Activated naive CD4-positive, alpha-beta T cell treated with Interleukin-2 at 50 U/mL for 16 hours (primary cell): ENCODE measurements around the gene ZFP69.
"Not testable (repeated sequence)": the region's sequence is repeated elsewhere in the genome, so short reads cannot be mapped to it uniquely, and the experiment has no call there.

Experiments
- DNase-seq: peaks from one replicate; pipeline ENCODE4 v3.0.0-alpha.2; 2020

Gene ZFP69

DNA sequence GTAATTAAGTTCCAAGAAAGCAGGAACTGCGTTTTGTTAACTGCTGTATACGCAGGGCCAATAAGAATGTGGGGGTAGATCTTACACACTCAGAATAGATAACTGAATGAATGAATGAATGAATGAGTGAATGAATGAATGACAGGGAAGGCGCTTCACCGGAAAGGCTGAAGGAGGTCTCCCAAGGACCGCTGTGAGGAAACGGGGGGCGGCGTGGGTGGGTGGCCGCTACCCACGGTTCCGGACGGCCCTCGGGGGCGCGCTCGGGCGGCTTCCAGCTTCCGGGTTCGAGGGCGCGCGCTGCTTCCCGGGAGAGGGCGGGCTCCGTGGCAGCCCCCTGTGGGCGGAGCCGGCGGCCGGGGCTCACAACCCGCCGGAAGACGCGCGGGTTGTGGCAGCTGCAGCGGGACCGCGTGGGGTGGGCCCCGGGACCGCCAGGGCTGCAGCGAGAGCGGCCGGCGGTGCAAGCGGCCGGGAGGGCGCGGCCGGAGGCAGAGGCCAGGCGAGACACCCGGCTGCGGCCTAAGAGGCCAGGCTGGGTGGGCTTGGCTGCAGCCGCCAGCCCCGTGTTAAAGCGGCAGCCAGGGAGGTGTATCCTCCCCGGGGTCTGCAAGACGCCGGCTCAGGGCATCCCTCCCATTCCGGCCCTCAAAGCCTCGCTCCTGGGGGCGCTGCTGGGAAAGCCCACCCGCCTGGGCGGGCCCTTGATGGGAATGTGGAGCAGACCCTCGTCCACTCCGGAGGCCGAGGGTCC, at the start of gene ZFP69:
ZFP69 (plus strand) TSS at position 367 of the 754 bp plus-strand sequence. CDS start 2,072 bp downstream, outside the sequence.
- peak; percentile 68 for DNase-seq

DNA sequence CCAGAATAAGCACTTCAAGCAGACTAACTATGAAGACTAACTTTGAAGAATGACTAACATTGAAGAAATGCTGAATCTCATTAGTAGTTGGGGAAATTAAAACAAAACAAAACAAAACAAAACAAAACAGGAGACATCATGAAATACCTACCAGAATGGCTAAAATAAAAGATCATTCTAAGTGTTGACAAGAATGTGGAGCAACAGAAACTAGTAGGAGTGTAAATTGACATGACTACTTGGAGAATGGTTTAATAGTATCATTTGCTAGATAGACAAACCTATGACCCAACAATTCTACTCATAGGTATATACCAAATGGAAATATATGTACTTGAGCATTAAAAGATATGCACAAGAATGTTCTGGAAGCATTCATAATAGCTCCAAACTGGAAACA, 45.7 kb upstream of the ZFP69 start:
- no peak for DNase-seq

DNA sequence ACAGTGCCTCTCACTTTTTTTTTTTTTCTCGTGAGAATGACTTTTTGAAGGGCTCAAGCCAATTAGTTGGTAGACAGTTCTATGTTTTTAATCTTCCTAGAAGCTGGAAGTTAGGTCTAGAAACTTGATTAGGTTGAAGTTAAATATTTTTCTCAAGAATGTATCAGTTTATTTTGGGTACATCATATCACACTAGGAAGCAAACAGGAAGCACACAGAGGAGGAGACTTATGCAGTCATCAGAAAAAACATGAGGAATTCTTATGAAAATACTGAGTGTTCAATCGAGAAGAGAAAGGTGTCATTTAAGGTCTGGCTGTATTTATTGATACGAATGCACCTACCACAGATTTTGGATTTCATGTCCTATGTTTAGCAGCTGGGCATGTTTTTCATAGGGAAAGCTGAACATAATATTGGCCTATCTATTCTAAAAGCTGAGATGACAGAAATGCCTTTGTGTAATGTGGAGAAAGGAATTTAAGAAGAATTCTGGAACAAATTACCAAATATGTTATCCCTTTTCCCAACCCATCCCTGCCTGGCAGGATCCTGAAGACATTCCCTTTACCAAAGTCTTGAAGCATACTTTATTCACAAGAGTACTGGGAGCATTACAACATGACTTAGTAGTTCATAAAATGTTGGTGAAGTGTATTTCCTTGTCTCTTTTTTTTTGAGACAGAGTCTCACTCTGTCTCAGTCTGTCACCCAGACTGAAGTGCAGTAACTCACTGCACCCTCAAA, 44.3 kb upstream of the ZFP69 start:
- DNase-seq = no peak

DNA sequence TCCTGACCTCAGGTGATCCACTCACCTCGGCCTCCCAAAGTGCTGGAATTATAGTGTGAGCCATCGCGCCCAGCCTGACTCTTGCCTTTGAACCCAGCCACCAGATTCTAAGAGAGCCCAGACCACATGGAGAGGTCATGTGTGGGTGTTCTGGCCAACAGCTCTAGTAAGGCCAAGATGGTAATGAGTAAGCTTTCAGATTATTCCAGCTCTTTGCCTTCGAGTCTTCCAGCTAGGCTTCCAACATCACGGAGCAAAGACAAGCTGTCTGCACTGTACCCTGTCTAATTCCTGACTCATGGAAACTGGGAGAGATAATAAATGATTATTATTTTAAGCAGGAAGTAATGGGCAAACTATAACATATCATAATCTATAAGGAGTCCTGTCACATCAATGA, 41.6 kb upstream of the ZFP69 start:
- no peak for DNase-seq

DNA sequence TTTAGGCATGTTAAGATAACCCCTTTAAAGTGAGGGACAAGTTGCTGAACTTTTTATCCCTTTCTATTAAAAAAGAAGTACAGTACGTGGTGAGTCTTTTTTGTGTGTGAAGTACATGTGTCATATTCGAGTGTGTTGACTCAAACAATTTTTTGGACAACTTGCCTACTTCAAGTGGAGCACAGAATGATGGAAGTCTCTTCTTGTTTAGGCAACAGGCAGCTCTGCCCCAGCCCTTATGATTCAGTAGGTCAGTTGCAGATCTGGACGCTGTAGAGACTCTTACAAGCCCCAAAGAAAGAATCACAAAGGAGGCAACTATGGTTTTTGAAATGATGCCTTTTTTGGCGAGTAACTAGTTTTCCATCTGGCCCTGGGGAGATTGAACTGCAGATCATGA, 41.2 kb upstream of the ZFP69 start:
- DNase-seq = no peak

DNA sequence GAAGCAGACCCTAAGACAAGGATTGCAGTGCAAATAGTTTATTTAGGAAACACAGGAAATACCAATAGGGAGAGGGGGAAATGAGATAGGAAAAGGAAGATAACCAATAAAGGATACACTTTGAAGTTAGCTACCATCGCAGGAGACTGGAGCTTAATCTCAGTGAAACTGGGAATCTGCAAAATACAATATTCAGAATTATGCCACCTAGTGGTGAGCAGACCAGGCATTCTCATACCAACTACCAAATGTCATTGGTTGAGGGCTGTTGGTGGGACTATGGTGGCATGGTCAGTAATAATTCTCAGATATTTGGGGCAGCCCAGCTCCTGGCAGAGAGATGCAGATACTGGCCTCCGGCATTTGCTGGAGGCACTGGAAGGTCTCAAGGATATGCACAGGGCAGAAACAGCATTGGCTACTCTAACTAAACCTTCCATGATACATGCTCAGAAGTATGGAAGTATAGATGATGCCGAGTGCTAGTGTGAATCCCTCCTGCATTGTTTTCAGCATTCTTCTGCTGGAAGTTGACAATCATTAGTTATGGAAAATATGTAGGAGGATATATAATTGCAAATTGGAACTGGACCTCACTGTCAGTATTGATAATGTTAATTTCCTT, 38.6 kb upstream of the ZFP69 start:
- no peak for DNase-seq

DNA sequence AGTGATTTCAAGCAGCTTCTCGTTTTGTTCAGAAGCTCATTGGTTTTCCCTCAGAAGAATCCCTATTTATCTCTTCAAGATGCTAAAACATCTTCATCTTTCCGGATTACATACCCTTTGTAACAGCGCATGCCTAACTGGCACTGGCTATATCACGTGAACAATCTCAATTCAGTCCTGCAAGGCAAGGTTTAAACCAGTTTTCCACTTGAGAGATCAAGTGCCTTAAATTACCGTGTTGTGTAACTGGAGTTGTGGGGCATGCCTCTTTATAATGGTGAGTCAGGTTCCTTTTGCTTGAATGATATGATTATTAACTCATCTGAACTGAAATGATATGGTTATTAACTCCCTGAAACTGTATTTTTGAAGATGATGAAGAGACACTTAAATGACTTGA, 37.8 kb upstream of the ZFP69 start:
- no peak for DNase-seq

DNA sequence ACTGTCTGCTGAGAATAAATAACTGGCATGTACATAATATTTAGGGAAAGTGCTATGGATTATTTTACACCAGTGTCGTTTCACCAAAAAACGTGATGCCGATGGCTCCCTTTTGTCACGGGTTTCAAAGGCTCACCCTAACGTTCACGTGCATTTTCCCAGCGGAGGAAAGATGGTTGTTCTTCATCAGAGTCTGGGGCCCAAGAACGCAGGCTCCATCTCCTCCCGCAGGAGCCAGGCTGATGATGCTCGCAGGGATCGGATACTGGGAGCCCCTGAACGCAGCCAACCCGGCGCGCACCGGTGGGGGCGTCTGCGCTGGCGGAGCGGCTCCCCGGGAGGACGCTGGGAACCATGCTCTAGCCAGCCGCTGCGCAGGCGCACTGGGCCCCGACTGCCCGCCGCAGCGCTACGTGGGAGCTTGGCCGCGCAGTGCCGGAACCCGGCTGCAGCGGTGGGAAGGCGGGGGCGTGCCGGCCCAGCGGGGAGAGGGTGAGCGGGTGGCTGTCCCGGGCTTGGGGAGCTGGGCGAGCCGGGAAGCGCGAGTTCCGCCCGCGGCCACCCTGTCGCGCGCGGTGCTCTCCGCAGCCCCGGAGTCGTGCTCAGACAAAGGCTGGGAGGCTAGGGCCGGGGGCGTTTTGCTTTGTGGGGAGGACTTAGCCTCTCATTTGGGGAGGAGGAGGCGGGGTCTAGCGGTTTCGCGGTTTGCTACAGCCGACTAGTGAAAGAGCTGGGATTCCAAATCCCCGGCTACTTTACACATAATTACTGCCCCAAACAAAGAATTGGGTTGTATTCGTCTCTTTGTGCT, 27.2 kb upstream of the ZFP69 start, which contains the start of gene ZFP69B:
ZFP69B (plus strand) TSS at position 793 of the 811 bp plus-strand sequence. CDS start 486 bp downstream, outside the sequence.
- peak; percentile 87 for DNase-seq

DNA sequence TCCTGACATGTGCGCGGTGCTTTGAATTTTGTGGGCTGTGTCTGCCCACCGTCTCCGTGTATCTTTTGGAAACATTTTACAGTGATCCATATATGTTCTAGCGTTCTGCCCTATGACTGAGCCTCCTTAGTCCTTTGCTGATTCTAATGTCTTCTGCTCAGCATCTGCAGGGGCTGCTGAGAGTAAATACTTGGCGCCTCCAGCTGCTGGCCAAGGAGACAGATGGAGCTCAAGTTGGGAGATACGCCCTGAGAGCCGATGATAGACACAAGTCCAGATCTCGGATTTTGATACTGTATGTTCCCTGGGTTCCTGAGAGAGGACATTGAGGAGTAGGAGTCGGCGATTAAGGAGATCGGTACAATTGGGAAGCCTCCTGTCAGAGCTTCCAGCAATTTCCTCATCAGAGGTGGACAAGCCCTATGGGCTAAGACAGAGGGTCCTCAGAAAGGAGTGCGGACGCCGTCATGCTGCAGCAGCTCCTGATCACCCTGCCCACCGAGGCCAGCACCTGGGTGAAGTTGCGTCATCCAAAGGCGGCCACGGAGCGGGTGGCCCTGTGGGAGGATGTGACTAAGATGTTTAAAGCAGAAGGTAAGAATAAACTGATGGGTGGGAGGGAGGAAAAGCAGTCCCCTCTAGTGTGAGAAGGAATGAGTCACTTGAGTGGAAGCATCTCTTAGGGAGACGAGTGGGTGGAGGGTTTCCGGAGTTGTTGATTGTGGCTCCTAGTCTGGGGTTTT, 26.4 kb upstream of the ZFP69 start:
- peak; percentile 88 for DNase-seq

DNA sequence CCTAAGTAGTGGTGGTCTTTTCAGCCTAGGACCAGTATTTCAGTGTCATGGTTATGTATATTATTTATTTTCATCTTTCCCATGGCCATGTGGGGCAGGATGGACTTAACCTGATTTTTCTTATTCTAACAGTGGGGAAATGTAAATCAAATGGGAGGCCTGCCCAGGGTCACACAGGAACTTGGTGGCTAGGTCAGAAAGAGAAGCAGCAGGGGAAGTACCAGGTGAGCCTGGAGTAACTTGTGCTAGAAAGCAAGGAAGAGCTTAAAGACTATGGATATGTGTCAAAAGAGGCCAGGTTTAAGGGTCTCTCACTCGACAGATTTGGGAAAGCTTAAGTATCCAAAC, 25.9 kb upstream of the ZFP69 start:
- DNase-seq = no peak

DNA sequence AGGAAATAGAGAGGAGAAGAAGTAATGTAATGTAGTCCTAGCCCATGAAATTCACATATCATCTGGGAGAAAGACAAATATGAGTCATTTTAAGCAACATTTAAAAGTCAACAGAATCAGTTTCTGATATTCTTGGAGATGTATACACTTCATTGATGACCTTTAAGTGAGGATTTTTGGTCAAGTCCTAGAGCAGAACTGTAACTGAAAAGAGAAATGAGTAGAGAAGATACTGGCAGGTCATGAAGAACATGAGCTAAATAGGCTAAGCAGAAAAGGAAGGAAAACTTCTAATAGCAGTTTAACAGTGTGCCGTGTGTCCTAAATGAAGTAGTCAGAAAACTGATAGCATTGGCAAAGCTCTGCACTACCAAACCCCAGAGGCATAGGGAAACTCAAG, 22.2 kb upstream of the ZFP69 start:
- DNase-seq = no peak

DNA sequence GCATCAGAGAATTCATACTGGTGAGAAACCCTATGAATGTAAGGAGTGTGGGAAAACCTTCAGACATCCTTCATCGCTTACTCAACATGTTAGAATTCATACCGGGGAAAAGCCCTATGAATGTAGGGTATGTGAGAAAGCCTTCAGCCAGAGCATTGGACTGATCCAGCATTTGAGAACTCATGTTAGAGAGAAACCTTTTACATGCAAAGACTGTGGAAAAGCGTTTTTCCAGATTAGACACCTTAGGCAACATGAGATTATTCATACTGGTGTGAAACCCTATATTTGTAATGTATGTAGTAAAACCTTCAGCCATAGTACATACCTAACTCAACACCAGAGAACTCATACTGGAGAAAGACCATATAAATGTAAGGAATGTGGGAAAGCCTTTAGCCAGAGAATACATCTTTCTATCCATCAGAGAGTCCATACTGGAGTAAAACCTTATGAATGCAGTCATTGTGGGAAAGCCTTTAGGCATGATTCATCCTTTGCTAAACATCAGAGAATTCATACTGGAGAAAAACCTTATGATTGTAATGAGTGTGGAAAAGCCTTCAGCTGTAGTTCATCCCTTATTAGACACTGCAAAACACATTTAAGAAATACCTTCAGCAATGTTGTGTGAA, 14.0 kb upstream of the ZFP69 start:
- DNase-seq = no peak

DNA sequence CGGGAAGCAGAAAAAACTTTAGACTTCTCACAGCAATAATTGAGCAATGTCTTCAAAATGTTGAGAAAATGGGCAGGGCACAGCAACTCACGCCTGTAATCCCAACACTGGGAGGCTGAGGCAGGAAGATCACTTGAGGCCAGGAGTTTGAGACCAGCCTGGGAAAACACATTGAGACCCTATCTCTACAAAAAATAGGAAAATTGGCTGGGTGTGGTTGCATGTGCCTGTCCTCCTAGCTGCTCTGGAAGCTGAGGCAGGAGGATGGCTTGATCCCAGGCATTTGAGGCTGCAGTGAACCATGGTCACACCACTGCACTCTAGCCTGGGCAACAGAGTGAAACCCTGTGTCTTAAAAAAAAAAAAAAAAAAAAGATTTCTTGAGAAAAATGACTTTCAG, 7.8 kb upstream of the ZFP69 start:
- DNase-seq = no peak

DNA sequence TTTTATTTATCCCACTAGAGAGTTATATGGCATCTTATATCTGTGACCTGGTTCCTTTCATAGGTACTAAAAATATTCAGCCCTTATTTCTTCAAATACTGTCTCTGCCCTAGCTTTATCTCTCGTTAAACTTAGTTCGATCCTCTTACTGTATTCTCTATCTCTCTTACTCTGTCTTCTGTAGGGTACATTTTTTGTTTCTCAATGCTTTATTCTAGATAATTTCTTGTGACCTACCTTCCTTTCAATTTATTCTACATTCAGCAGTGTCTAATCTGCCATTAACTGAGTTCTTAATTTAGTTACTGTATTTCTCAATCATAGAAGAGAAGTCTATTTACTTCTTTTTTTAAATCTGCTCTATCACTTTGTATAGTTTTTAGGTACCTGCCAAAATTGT, 1.8 kb upstream of the ZFP69 start:
- DNase-seq = no peak

DNA sequence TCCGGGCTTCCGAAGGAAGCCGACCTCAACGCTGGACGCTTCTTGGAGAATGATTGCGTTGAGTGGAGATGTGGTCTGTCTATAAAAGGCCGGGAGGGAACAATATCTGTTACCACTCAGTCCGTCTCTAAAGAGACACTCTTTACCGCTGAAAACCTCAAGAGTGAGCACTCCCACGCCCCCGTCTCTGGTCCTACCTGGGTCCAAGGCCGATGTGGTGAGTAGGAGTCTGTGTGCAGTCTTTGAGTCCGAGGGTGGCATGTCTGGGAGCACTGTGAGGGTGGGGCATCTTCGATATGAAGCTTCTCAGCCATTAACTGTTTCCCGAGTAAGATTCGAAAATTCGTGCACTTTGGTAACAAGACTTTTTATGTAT, 576 bp downstream of the ZFP69 start:
- peak; percentile 22 for DNase-seq

DNA sequence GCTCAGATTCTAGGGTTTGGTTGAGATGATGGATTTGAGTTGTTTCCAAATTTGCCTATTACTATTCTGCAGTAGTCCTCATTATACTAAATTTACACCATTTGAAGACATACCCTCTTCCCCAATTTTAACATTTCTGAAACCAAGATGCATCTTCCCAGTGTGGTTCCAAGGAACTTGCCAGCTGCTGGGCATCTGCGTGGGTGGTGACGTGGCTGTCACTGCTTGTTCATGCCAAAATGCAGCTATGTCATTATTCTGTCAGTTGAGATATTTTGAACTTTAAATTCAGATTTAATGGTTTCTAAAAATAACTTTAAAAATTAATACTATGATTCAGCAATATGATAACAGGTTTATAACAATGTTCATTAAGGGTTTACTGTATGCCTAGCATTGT, 1.2 kb downstream of the ZFP69 start:
- no peak for DNase-seq

DNA sequence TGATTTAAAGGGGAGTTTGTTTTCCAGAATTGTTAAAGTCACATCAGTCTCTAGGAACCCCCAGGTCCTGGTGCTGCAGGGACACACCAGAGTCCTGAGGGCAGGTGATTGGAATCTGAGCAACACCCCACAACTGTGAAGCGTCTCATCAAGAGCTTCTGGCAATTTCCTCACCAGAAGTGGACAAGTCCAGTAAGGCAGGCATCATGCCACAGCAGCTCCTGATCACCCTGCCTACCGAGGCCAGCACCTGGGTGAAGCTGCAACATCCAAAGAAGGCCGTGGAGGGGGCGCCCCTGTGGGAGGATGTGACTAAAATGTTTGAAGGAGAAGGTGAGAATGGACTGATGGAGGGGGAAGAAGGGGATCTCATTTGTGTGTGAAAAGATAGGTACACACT, 2.1 kb downstream of the ZFP69 start:
- DNase-seq = no peak

DNA sequence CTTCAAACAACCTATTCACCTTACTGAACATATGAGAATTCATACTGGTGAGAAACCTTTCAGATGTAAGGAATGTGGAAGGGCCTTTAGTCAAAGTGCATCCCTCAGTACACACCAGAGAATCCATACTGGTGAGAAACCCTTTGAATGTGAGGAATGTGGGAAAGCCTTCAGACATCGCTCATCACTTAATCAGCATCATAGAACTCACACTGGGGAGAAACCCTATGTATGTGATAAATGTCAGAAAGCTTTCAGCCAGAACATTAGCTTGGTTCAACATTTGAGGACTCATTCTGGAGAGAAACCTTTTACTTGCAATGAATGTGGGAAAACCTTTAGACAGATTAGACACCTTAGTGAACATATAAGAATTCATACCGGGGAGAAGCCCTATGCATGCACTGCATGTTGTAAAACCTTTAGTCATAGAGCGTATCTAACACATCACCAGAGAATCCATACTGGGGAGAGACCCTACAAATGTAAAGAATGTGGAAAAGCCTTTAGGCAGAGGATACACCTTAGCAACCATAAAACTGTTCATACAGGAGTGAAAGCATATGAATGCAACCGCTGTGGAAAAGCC, 18.3 kb downstream of the ZFP69 start:
- DNase-seq = no peak

DNA sequence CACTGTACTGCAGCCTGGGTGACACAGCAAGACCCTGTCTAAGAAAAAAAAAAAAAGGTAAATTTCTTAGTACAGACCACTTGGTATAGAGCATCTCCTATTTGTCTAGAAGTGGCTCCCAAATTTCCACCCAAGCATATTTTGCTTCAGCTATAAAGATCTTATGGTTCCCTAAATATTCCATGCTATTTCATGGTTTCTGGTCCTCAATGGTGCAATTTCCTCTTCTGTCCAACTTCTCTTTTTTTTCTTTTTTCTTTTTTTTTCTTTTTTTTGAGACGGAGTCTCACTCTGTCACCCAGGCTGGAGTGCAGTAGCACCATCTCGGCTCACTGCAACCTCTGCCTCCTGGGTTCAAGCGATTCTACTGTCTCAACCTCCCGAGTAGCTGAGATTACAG, 25.6 kb downstream of the ZFP69 start:
- DNase-seq = not testable (repeated sequence)

DNA sequence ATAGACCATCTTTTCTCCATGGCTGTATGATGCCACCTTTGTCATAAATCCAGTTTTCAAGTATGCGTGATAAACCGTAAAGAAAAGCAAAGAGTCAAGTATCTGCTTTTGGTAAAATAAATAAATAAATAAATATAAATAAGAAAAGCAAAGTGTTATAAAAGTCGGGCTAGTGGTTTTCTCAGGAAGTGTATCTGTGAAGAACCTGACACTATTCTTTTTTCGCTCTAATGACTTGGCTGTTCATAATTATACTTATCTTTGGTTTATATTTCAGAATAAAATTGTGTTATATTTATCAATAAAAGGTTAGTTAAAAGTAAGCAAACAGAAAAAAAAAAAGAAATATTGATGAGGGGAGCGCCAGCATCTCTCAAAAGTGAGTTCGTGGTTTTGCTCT, 30.9 kb downstream of the ZFP69 start:
- DNase-seq = no peak
